SK-N-SH (cell line): ENCODE results near the gene ELMO2. TPM values are rescaled to one million over a fixed set of nuclear protein-coding genes. Genes with fewer than 3 reads are reported as not detected.
A peak's percentile ranks its signal among the peaks of the same experiment; 100 is the strongest.

Experiments
- CTCF ChIA-PET: fragments of 300-600, 350-600 bp; formaldehyde crosslinking; extraction: SDS; loops from one replicate; lab custom pipeline; 2021; lab: Yijun Ruan, JAX
- POLR2A ChIA-PET: fragments of 350-600 bp; sonication (Branson Sonifier 250); formaldehyde crosslinking; extraction: SDS; loops from one replicate; lab custom pipeline; 2020; ENCODE audit warnings: antibody characterized with exemption, inconsistent platforms; lab: Yijun Ruan, JAX
- DNase-seq: peaks from one replicate; pipeline ENCODE4 v3.0.0; 2012
- H2AFZ ChIP-seq: fragments of 200-600 bp; sonication (generic); 2 replicates; pipeline ENCODE4 v1.8.1; 2016; ENCODE audit warnings: antibody characterized with exemption, mild to moderate bottlenecking, low read depth
- H3F3A ChIP-seq: fragments of 200-600 bp; sonication (generic); replicated peaks from 2 replicates; pipeline ENCODE3; 2016; ENCODE audit warnings: antibody characterized with exemption, mild to moderate bottlenecking; ENCODE audit not compliant: insufficient read depth
- H3K27ac ChIP-seq, 2 experiments: fragments of 200-500 bp in 1 of 2; fragments of 200-600 bp in 1 of 2; sonication (Bioruptor generic) in 1 of 2; sonication (generic), shearing (Covaris generic) in 1 of 2; 2 replicates each; pipeline versions ENCODE4 v1.5.1 to v1.6.1; 2014 to 2016; ENCODE audit warnings: low read depth in 2 of 2, inconsistent platforms in 1 of 2, low read length in 1 of 2, mild to moderate bottlenecking in 1 of 2, mixed read lengths in 1 of 2
- H3K27me3 ChIP-seq: fragments of 200-600 bp; sonication (generic), shearing (Covaris generic); 2 replicates; pipeline ENCODE4 v1.6.1; 2016; ENCODE audit warnings: mixed run types; ENCODE audit not compliant: insufficient read depth
- H3K36me3 ChIP-seq, 2 experiments: fragments of 200-500 bp in 1 of 2; fragments of 200-600 bp in 1 of 2; sonication (Bioruptor generic) in 1 of 2; sonication (generic) in 1 of 2; replicated peaks in 1 of 2; 2 replicates each; pipeline versions ENCODE3 to v1.5.1; 2014 to 2016; ENCODE audit warnings: low read length in 1 of 2, mild to moderate bottlenecking in 1 of 2; ENCODE audit not compliant: insufficient read depth in 2 of 2, control insufficient read depth in 1 of 2
- H3K4me1 ChIP-seq, 2 experiments: fragments of 200-500 bp in 1 of 2; fragments of 200-600 bp in 1 of 2; sonication (Bioruptor generic) in 1 of 2; sonication (generic), shearing (Covaris generic) in 1 of 2; 2 replicates each; pipeline versions ENCODE4 v1.5.1 to v1.6.1; 2014 to 2016; ENCODE audit warnings: low read depth in 1 of 2, low read length in 1 of 2, mixed run types in 1 of 2; ENCODE audit not compliant: insufficient read depth in 2 of 2, control insufficient read depth in 1 of 2
- H3K4me2 ChIP-seq: fragments of 200-600 bp; sonication (generic), shearing (Covaris generic); 2 replicates; pipeline ENCODE4 v1.6.1; 2017; ENCODE audit warnings: mixed run types
- H3K4me3 ChIP-seq, 2 experiments: fragments of 200-500 bp in 1 of 2; fragments of 200-600 bp in 1 of 2; sonication (Bioruptor generic) in 1 of 2; sonication (generic), shearing (Covaris generic) in 1 of 2; 2 replicates each; pipeline versions ENCODE4 v1.5.1 to v1.8.1; 2014 to 2016; ENCODE audit warnings: low read depth in 2 of 2, inconsistent platforms in 1 of 2, low read length in 1 of 2, mild to moderate bottlenecking in 1 of 2, mixed read lengths in 1 of 2, moderate library complexity in 1 of 2
- H3K79me2 ChIP-seq: fragments of 200-600 bp; sonication (generic); 2 replicates; pipeline ENCODE4 v1.8.1; 2017; ENCODE audit warnings: mild to moderate bottlenecking; ENCODE audit not compliant: insufficient read depth
- H3K9ac ChIP-seq: fragments of 200-600 bp; sonication (generic); 2 replicates; pipeline ENCODE4 v1.6.1; 2017; ENCODE audit warnings: mixed run types
- H3K9me2 ChIP-seq: fragments of 200-600 bp; sonication (generic); 2 replicates; pipeline ENCODE4 v1.6.1; 2017; ENCODE audit warnings: mixed run types
- H3K9me3 ChIP-seq: fragments of 200-600 bp; sonication (generic); 2 replicates; pipeline ENCODE4 v1.6.1; 2017; ENCODE audit warnings: mixed run types, mild to moderate bottlenecking, moderate library complexity
- H4K20me1 ChIP-seq: fragments of 200-600 bp; sonication (generic); 2 replicates; pipeline ENCODE4 v1.6.1; 2017; ENCODE audit warnings: mild to moderate bottlenecking, mixed run types; ENCODE audit not compliant: insufficient read depth
- EP300 ChIP-seq, 2 experiments: IDR thresholded peaks; 2 replicates each; pipeline versions ENCODE4 v1.4.0 to v1.6.1; 2012; ENCODE audit warnings: borderline replicate concordance in 1 of 2, low read depth in 1 of 2, low read length in 1 of 2
- FOSL2 ChIP-seq: IDR thresholded peaks from 2 replicates; pipeline ENCODE4 v1.4.0; 2012; ENCODE audit warnings: low read depth, mild to moderate bottlenecking, moderate library complexity, borderline replicate concordance
- FOXJ3 ChIP-seq: sonication (generic); formaldehyde crosslinking; IDR thresholded peaks from 2 replicates; pipeline ENCODE4 v1.5.1; 2020; ENCODE audit warnings: mild to moderate bottlenecking, missing genetic modification reagents
- NFIC ChIP-seq: IDR thresholded peaks from 2 replicates; pipeline ENCODE4 v1.4.0; 2012; ENCODE audit warnings: borderline replicate concordance
- POLR2AphosphoS5 ChIP-seq: IDR thresholded peaks from 2 replicates; pipeline ENCODE4 v1.6.1; 2012; ENCODE audit warnings: low read depth, low read length
- SMC3 ChIP-seq: IDR thresholded peaks from 2 replicates; pipeline ENCODE4 v1.6.1; 2012; ENCODE audit warnings: low read depth, low read length, improper control_type of control experiment
- TCF12 ChIP-seq: IDR thresholded peaks from 2 replicates; pipeline ENCODE4 v1.4.0; 2012
- YY1 ChIP-seq: IDR thresholded peaks from 2 replicates; pipeline ENCODE4 v1.4.0; 2012; ENCODE audit warnings: low read depth, mild to moderate bottlenecking
- WGBS: methylation state at CpG from one replicate; pipeline ENCODE4 v1.1.6; 2017; ENCODE audit warnings: low lambda C conversion rate; 5-methylcytosine and 5-hydroxymethylcytosine counted together
- polyA plus RNA-seq, 3 experiments: library from polyadenylated mRNA; depleted of rRNA; stranded (reverse); fragments of >200 nt; gene quantifications; 2 replicates each; pipeline ENCODE4 v1.2.3, GENCODE V29; 2012
- TF ChIP-seq, protein P1 (sequence below): IDR thresholded peaks from 2 replicates; pipeline ENCODE4; 2012
- TF ChIP-seq, protein P2 (sequence below): IDR thresholded peaks from 2 replicates; pipeline ENCODE4 v1.4.0; 2012; ENCODE audit warnings: low read depth, borderline replicate concordance
- TF ChIP-seq, protein P3 (sequence below): fragments of 150-350 bp; IDR thresholded peaks from 2 replicates; pipeline ENCODE4 v1.6.1; 2016; ENCODE audit warnings: mild to moderate bottlenecking, low read depth, low read length
- TF ChIP-seq, protein P4 (sequence below): IDR thresholded peaks from 2 replicates; pipeline ENCODE4 v1.4.0; 2012; ENCODE audit warnings: low read depth, borderline replicate concordance

The ELMO2 gene
- polyA plus RNA-seq, 1 of the 3 experiments (the other 2 are of a cell fraction), result 32.1 TPM

DNA sequence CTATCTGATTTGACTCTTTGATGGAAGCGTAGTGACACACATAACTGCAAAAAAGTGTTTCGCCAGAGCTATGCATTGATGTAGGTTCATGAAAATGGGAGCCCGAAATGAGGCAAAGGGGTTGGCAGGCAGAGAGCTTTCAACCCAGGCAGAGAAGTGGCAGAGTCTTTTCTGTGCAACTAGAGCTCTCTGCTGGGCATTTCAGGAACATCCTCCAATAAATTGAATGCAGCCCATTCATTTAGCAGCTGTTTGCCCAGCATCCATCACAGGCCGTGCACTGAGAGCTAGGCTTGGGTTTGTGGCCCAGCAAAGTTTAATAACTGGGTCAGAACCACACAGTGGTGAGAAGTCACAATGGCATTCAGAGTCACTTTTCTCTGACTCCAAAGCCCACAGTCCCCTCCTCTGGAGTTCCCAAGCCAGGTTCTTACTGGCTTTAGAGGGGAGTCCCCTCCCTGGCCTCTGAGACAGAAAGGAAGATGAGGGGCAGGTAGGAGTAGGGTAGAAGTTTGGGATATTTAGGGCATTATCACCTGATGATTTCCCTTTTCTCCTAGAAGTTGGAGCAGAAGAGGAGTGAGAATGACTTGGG, 31.8 kb upstream of the ELMO2 start (continued):
- TF ChIP-seq, protein P1, sequence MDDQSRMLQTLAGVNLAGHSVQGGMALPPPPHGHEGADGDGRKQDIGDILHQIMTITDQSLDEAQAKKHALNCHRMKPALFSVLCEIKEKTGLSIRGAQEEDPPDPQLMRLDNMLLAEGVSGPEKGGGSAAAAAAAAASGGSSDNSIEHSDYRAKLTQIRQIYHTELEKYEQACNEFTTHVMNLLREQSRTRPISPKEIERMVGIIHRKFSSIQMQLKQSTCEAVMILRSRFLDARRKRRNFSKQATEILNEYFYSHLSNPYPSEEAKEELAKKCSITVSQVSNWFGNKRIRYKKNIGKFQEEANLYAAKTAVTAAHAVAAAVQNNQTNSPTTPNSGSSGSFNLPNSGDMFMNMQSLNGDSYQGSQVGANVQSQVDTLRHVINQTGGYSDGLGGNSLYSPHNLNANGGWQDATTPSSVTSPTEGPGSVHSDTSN, result no peak
- no peak for TF ChIP-seq POLR2AphosphoS5

DNA sequence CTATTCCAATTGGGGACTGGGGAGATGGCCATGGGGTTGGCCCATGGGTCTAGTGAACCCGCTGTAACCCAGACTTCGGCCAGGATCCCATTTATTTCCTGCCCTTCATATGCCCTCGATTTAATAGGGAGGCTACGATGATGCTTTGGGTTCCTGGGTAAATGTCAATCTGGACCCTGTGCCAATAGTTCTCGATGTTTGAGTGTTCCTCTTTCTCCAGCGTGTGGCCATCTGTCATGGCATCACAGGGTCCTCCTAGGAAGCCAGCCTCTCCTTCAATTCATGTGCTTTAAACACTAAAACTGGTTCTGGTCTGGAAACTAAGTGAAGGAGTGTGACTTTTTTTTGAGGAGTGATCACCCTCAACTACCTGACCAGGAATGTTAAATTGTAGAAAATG, 28.7 kb upstream of the ELMO2 start:
- ChIA-PET CTCF (interaction anchor here (0.7 to 1.3 kb wide), 3 partner anchors 9 to 126 kb away, joined by 3 to 4 read pairs (median 3); partner anchors contain the start of gene CDH22), POLR2A (no interaction called here)
- H3K27me3 ChIP-seq, result peaks cover 6% of the 10 kb centered on the region; the same call in 1 of the 2 replicates
- H3K9me3 ChIP-seq, result no peaks in the 10 kb centered on the region
- TF ChIP-seq FOSL2, result no peak
- TF ChIP-seq EP300 (IDR thresholded peaks at IDR 0.05; ENCODE audit: borderline replicate concordance in 1 of 2, low read depth in 1 of 2, low read length in 1 of 2), result no peak
- TF ChIP-seq, protein P2, sequence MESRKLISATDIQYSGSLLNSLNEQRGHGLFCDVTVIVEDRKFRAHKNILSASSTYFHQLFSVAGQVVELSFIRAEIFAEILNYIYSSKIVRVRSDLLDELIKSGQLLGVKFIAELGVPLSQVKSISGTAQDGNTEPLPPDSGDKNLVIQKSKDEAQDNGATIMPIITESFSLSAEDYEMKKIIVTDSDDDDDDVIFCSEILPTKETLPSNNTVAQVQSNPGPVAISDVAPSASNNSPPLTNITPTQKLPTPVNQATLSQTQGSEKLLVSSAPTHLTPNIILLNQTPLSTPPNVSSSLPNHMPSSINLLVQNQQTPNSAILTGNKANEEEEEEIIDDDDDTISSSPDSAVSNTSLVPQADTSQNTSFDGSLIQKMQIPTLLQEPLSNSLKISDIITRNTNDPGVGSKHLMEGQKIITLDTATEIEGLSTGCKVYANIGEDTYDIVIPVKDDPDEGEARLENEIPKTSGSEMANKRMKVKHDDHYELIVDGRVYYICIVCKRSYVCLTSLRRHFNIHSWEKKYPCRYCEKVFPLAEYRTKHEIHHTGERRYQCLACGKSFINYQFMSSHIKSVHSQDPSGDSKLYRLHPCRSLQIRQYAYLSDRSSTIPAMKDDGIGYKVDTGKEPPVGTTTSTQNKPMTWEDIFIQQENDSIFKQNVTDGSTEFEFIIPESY, result no peak
- TF ChIP-seq TCF12, result no peak
- TF ChIP-seq FOXJ3, result no peak
- TF ChIP-seq, protein P3, sequence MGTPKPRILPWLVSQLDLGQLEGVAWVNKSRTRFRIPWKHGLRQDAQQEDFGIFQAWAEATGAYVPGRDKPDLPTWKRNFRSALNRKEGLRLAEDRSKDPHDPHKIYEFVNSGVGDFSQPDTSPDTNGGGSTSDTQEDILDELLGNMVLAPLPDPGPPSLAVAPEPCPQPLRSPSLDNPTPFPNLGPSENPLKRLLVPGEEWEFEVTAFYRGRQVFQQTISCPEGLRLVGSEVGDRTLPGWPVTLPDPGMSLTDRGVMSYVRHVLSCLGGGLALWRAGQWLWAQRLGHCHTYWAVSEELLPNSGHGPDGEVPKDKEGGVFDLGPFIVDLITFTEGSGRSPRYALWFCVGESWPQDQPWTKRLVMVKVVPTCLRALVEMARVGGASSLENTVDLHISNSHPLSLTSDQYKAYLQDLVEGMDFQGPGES, result no peak
- no peak for TF ChIP-seq NFIC
- no peak for TF ChIP-seq YY1
- TF ChIP-seq, protein P4, sequence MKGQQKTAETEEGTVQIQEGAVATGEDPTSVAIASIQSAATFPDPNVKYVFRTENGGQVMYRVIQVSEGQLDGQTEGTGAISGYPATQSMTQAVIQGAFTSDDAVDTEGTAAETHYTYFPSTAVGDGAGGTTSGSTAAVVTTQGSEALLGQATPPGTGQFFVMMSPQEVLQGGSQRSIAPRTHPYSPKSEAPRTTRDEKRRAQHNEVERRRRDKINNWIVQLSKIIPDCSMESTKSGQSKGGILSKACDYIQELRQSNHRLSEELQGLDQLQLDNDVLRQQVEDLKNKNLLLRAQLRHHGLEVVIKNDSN, result no peak
- no peak for TF ChIP-seq SMC3
- peaks cover 0 to 8% of the 10 kb centered on the region in 2 experiments; a peak in 1 of 4 replicates for H3K4me1 ChIP-seq
- no peaks in the 10 kb centered on the region for H4K20me1 ChIP-seq
- no peak overlapping the region for H2AFZ ChIP-seq
- H3K36me3 ChIP-seq, result no peaks in the 10 kb centered on the region
- H3F3A ChIP-seq, result no peaks in the 10 kb centered on the region
- WGBS, result 56% methylated on average over 6 of the region's 6 CpGs
- peak overlapping the region in 1 of 2 experiments; percentile 60; a peak in 1 of 4 replicates for H3K27ac ChIP-seq
- H3K9ac ChIP-seq, result no peak overlapping the region
- H3K4me3 ChIP-seq, result no peak overlapping the region
- no peaks in the 10 kb centered on the region for H3K79me2 ChIP-seq
- DNase-seq, result no peak
- H3K4me2 ChIP-seq, result no peak overlapping the region
- H3K9me2 ChIP-seq, result no peaks in the 10 kb centered on the region
